Smooth muscle cell (in vitro differentiated cells): ENCODE measurements around the gene WNT5A. TPM values are rescaled to one million over a fixed set of nuclear protein-coding genes. Genes with fewer than 3 reads are reported as not detected.

ENCODE experiments used
- DNase-seq: peaks from one replicate; lab custom pipeline; 2025; ENCODE audit not compliant: unreplicated experiment; lab: John Stamatoyannopoulos, UW
- H2AFZ ChIP-seq: fragments of 200-600 bp; sonication (generic); 2 replicates; pipeline ENCODE4 v1.6.0; 2016; ENCODE audit warnings: antibody characterized with exemption, low read depth, mild to moderate bottlenecking
- H3F3A ChIP-seq: fragments of 200-600 bp; sonication (generic); 2 replicates; pipeline ENCODE4 v1.6.0; 2017; ENCODE audit warnings: antibody characterized with exemption, low read depth
- H3K27ac ChIP-seq: fragments of 200-600 bp; sonication (generic); 2 replicates; pipeline ENCODE4 v1.5.1; 2016; ENCODE audit warnings: low read depth, mild to moderate bottlenecking
- H3K27me3 ChIP-seq: fragments of 200-600 bp; sonication (generic); 2 replicates; pipeline ENCODE4 v1.6.1; 2016; ENCODE audit warnings: low read depth, mild to moderate bottlenecking
- H3K36me3 ChIP-seq: fragments of 200-600 bp; sonication (generic); 2 replicates; pipeline ENCODE4 v1.5.1; 2016; ENCODE audit warnings: low read depth
- H3K4me1 ChIP-seq: fragments of 200-600 bp; sonication (generic); 2 replicates; pipeline ENCODE4 v1.5.1; 2016; ENCODE audit warnings: low read depth
- H3K4me2 ChIP-seq: fragments of 200-600 bp; sonication (generic); 2 replicates; pipeline ENCODE4 v1.6.0; 2016; ENCODE audit warnings: mild to moderate bottlenecking
- H3K4me3 ChIP-seq: fragments of 200-600 bp; sonication (generic); 2 replicates; pipeline ENCODE4 v1.5.1; 2016; ENCODE audit warnings: mild to moderate bottlenecking
- H3K79me2 ChIP-seq: fragments of 200-600 bp; sonication (generic); 2 replicates; pipeline ENCODE4 v1.6.0; 2016; ENCODE audit warnings: low read depth, mild to moderate bottlenecking
- H3K9ac ChIP-seq: fragments of 200-600 bp; sonication (generic); 2 replicates; pipeline ENCODE4 v1.6.0; 2016; ENCODE audit warnings: low read depth
- H3K9me3 ChIP-seq: fragments of 200-600 bp; sonication (generic); replicated peaks from 2 replicates; pipeline ENCODE4 v1.5.1; 2016; ENCODE audit warnings: low read depth
- H4K20me1 ChIP-seq: fragments of 200-600 bp; sonication (generic); 2 replicates; pipeline ENCODE4 v1.6.0; 2016; ENCODE audit warnings: low read depth
- CTCF ChIP-seq: fragments of 200-600 bp; sonication (generic); IDR thresholded peaks from 2 replicates; pipeline ENCODE4 v1.5.1; 2017; ENCODE audit warnings: borderline replicate concordance, mild to moderate bottlenecking, antibody characterized with exemption; ENCODE audit not compliant: insufficient read depth, poor library complexity, severe bottlenecking
- WGBS: methylation state at CpG from one replicate; pipeline ENCODE4 v1.1.7; 2016; ENCODE audit warnings: low lambda C conversion rate; 5-methylcytosine and 5-hydroxymethylcytosine counted together
- polyA plus RNA-seq: library from polyadenylated mRNA; unstranded; fragments of >200 nt; fragmentation: Nextera tagmentation; extraction: Ambion mirVana; gene quantifications from 2 replicates; pipeline ENCODE4 v1.2.1, GENCODE V29; 2016
- total RNA-seq: library from RNA; depleted of rRNA; stranded (reverse); fragments of >200 nt; gene quantifications from 2 replicates; pipeline ENCODE4 v1.2.3, GENCODE V29; 2014

Gene WNT5A
- total and polyA plus RNA-seq, 2 experiments from 2014 or later = 12.0 to 81.8 TPM

GRCh38 chr3:55484191-55484689, 2.9 kb downstream of the WNT5A start:
- H3K9ac ChIP-seq = peak overlapping the region; percentile 4

GRCh38 chr3:55483196-55484095, 3.7 kb downstream of the WNT5A start:
- no peak for TF ChIP-seq CTCF
- Histone ChIP-seq H2AFZ (peak overlapping the region; percentile 68), H3K9ac (peak overlapping the region; percentile 81), H3K4me3 (peak overlapping the region; percentile 86), H3K9me3 (no peaks in the 10 kb centered on the region), H3F3A (peaks cover 14% of the 10 kb centered on the region), H3K4me1 (peaks cover 24% of the 10 kb centered on the region), H3K27ac (peak overlapping the region; percentile 86), H3K4me2 (peak overlapping the region; percentile 93), H4K20me1 (peaks cover 14% of the 10 kb centered on the region), H3K79me2 (peaks cover 56% of the 10 kb centered on the region), H3K27me3 (no peaks in the 10 kb centered on the region), H3K36me3 (no peaks in the 10 kb centered on the region)
- no peak for DNase-seq
- WGBS = 15% methylated on average over 40 of the region's 40 CpGs

More at GRCh38 chr3:55484191-55484689, 2.9 kb downstream of the WNT5A start:
- H3K79me2 ChIP-seq = peaks cover 48% of the 10 kb centered on the region
- DNase-seq = no peak
- H3K36me3 ChIP-seq = no peaks in the 10 kb centered on the region
- peak overlapping the region; percentile 86 for H3K4me3 ChIP-seq
- WGBS = 25% methylated on average over 19 of the region's 20 CpGs
- peak overlapping the region; percentile 93 for H3K4me2 ChIP-seq
- peaks cover 25% of the 10 kb centered on the region for H3K4me1 ChIP-seq
- no peaks in the 10 kb centered on the region for H3K27me3 ChIP-seq
- H4K20me1 ChIP-seq = peaks cover 13% of the 10 kb centered on the region
- no peaks in the 10 kb centered on the region for H3K9me3 ChIP-seq
- H3K27ac ChIP-seq = peak overlapping the region; percentile 86
- TF ChIP-seq CTCF = no peak
- peak overlapping the region; percentile 68 for H2AFZ ChIP-seq
- peaks cover 14% of the 10 kb centered on the region for H3F3A ChIP-seq

GRCh38 chr3:55482496-55483195, 4.5 kb downstream of the WNT5A start:
- peak overlapping the region; percentile 93 for H3K4me2 ChIP-seq
- H4K20me1 ChIP-seq = peaks cover 19% of the 10 kb centered on the region
- WGBS = 3% methylated on average over 38 of the region's 38 CpGs
- H3K27me3 ChIP-seq = no peaks in the 10 kb centered on the region
- H3K4me1 ChIP-seq = peaks cover 24% of the 10 kb centered on the region
- peak overlapping the region; percentile 86 for H3K4me3 ChIP-seq
- peak overlapping the region; percentile 81 for H3K9ac ChIP-seq
- H3K27ac ChIP-seq = peak overlapping the region; percentile 86
- DNase-seq = no peak
- H3K79me2 ChIP-seq = peaks cover 62% of the 10 kb centered on the region
- no peaks in the 10 kb centered on the region for H3K9me3 ChIP-seq
- H2AFZ ChIP-seq = peak overlapping the region; percentile 68
- no peak for TF ChIP-seq CTCF
- no peaks in the 10 kb centered on the region for H3K36me3 ChIP-seq
- H3F3A ChIP-seq = peaks cover 11% of the 10 kb centered on the region
